ENCODE results near the gene UNK.

GRCh38 chr17:75850928-75851692, 66.5 kb downstream of the UNK start:
- TF ChIP-seq POLR2A (IDR thresholded peaks at IDR 0.05) = no peak
- TF ChIP-seq, protein P1, sequence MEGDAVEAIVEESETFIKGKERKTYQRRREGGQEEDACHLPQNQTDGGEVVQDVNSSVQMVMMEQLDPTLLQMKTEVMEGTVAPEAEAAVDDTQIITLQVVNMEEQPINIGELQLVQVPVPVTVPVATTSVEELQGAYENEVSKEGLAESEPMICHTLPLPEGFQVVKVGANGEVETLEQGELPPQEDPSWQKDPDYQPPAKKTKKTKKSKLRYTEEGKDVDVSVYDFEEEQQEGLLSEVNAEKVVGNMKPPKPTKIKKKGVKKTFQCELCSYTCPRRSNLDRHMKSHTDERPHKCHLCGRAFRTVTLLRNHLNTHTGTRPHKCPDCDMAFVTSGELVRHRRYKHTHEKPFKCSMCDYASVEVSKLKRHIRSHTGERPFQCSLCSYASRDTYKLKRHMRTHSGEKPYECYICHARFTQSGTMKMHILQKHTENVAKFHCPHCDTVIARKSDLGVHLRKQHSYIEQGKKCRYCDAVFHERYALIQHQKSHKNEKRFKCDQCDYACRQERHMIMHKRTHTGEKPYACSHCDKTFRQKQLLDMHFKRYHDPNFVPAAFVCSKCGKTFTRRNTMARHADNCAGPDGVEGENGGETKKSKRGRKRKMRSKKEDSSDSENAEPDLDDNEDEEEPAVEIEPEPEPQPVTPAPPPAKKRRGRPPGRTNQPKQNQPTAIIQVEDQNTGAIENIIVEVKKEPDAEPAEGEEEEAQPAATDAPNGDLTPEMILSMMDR (IDR thresholded peaks at IDR 0.05) = no peak

Data from ovary (tissue), 3 donors.